ENCODE results near the gene CDC42BPG. TPM values are rescaled to one million over a fixed set of nuclear protein-coding genes. Genes with fewer than 3 reads are reported as not detected.

CDC42BPG gene
- total and polyA plus RNA-seq, 2 of the 8 experiments (the other 6 are each of a cell fraction or from before 2014, with no cell fraction given): 3.7 to 10.6 TPM

GRCh38 chr11:64789331-64790204 is 54.9 kb downstream of the CDC42BPG start:
- no peak overlapping the region; a peak in 1 of 7 replicates for H3K9ac ChIP-seq (replicated peaks in 1 of 4; ENCODE audit: extremely low read depth in 1 of 4, low read depth in 3 of 4, low read length in 3 of 4)
- H3K4ac ChIP-seq (replicated peaks; ENCODE audit: insufficient read length, low read depth, low read length): no peak overlapping the region
- ChIA-PET CTCF (ENCODE audit: partially characterized antibody) (interaction anchor here (0.6 to 2.7 kb wide), 5 partner anchors 9 to 434 kb away, joined by 3 to 8 read pairs (median 4); partner anchors contain the start of genes MAP4K2 and MEN1), POLR2A (ENCODE audit: partially characterized antibody) (interaction anchor here (0.8 to 2.1 kb wide), 5 partner anchors 9 to 252 kb away, joined by 3 to 6 read pairs (median 3); partner anchors contain the start of gene SF1)
- H3K79me2 ChIP-seq (ENCODE audit: control insufficient read depth in 1 of 2, insufficient read depth in 2 of 2, low read length in 2 of 2): no peaks in the 10 kb centered on the region
- no peak overlapping the region for H4K5ac ChIP-seq (ENCODE audit: insufficient read length, low read depth, low read length)
- no peak overlapping the region for H2BK12ac ChIP-seq (ENCODE audit: low read depth, low read length)
- peak overlapping the region; percentile 16; the same call in 1 of the 2 replicates for H2BK5ac ChIP-seq (ENCODE audit: low read depth, low read length)
- H4K91ac ChIP-seq (replicated peaks; ENCODE audit: insufficient read length, low read length): no peak overlapping the region
- no peaks in the 10 kb centered on the region for H3K36me3 ChIP-seq (ENCODE audit: control insufficient read depth in 2 of 4, insufficient read depth in 4 of 4, low read length in 3 of 4)
- no peaks in the 10 kb centered on the region for H3K4me1 ChIP-seq (replicated peaks in 1 of 4; ENCODE audit: control insufficient read depth in 3 of 4, insufficient read depth in 4 of 4, low read length in 3 of 4)
- no peak overlapping the region for H2BK15ac ChIP-seq (ENCODE audit: low read length)
- 79% methylated on average over 10 of the region's 15 CpGs; no CpG with 5 or more reads in 1 of the 2 experiments for WGBS, 2 experiments (ENCODE audit: extremely low coverage in 1 of 2, insufficient coverage in 1 of 2, insufficient read length in 1 of 2, insufficient replicate concordance in 2 of 2, low coverage in 1 of 2, low lambda C conversion rate in 2 of 2, missing lambda C conversion rate in 1 of 2)
- no peak overlapping the region for H3K27ac ChIP-seq (ENCODE audit: low read depth, low read length)
- H2AFZ ChIP-seq (ENCODE audit: low read length): no peak overlapping the region
- no peak overlapping the region for H3K23ac ChIP-seq (ENCODE audit: insufficient read length)
- H3K9me3 ChIP-seq (ENCODE audit: insufficient read depth in 2 of 2, low read depth in 1 of 2, low read length in 1 of 2): no peaks in the 10 kb centered on the region
- H3K23me2 ChIP-seq (ENCODE audit: low read depth, low read length): no peaks in the 10 kb centered on the region
- no peak overlapping the region for H3K18ac ChIP-seq (ENCODE audit: extremely low read depth, low read length)
- no peak overlapping the region for H3K4me3 ChIP-seq (ENCODE audit: extremely low read depth in 1 of 4, insufficient read depth in 2 of 4, low read depth in 3 of 4, low read length in 4 of 4)
- FAIRE-seq: no peak
- no peak overlapping the region for H4K8ac ChIP-seq (ENCODE audit: extremely low read depth, insufficient read depth, low read length)
- no peak overlapping the region for H2BK20ac ChIP-seq (ENCODE audit: low read length)
- no peak overlapping the region for H3K56ac ChIP-seq (replicated peaks; ENCODE audit: insufficient read length, low read depth, low read length)
- DNase-seq (ENCODE audit: low read depth in 1 of 2, low spot score in 2 of 2): no peak
- no peak overlapping the region for H2AK5ac ChIP-seq (ENCODE audit: low read depth, low read length)
- no peak overlapping the region for H3K14ac ChIP-seq (ENCODE audit: insufficient read length)
- no peak overlapping the region for H2BK120ac ChIP-seq (replicated peaks; ENCODE audit: low read depth, low read length)
- peaks cover 0 to 3% of the 10 kb centered on the region in 2 experiments for H4K20me1 ChIP-seq (replicated peaks in 1 of 2; ENCODE audit: control insufficient read depth in 1 of 2, insufficient read depth in 2 of 2, low read length in 2 of 2)
- no peaks in the 10 kb centered on the region for H3K27me3 ChIP-seq (replicated peaks in 1 of 4; ENCODE audit: control insufficient read depth in 3 of 4, extremely low read depth in 1 of 4, insufficient read depth in 3 of 4, low read length in 3 of 4)
- H3K4me2 ChIP-seq (ENCODE audit: insufficient read depth in 1 of 2, low read depth in 2 of 2, low read length in 2 of 2): no peak overlapping the region
- H3K79me1 ChIP-seq (ENCODE audit: low read depth, low read length): no peaks in the 10 kb centered on the region
